HCT116 (cell line): ENCODE measurements around the gene ATF1. TPM values are rescaled to one million over a fixed set of nuclear protein-coding genes. Genes with fewer than 3 reads are reported as not detected.

Experiments used
- ATAC-seq: fragments of 200-7000 bp; cut with Tn5 transposase; 2 replicates; pipeline ENCODE4 v1.9.1; 2020; ENCODE audit warnings: mild to moderate bottlenecking, moderate library complexity
- BruUV-seq: library from RNA; stranded (reverse); fragments of 400-500 nt; replicated peaks from 2 replicates; lab custom pipeline; 2021; lab: Mats Ljungman, UMichigan
- CTCF ChIA-PET: fragments of 300-600 bp; sonication (Branson Sonifier 250); formaldehyde crosslinking; loops from one replicate; lab custom pipeline; 2021; ENCODE audit warnings: antibody characterized with exemption; lab: Charles Lee
- POLR2A ChIA-PET: fragments of 300-600, 350-600 bp; sonication (Branson Sonifier 250); formaldehyde crosslinking; loops from one replicate; lab custom pipeline; 2021; ENCODE audit warnings: antibody characterized with exemption; lab: Charles Lee
- RAD21 ChIA-PET, 2 experiments: fragments of 300-600 bp; sonication (Branson Sonifier 250); formaldehyde crosslinking; loops; one replicate each; lab custom pipeline; 2023; ENCODE audit warnings: low total read pairs in 2 of 2; ENCODE audit not compliant: uncharacterized antibody in 2 of 2, unreplicated experiment in 2 of 2, low non-redundant PET in 1 of 2; lab: Charles Lee
- DNase-seq: peaks from one replicate; pipeline ENCODE4 v3.0.0-alpha.2; 2010; ENCODE audit warnings: low read depth, low spot score
- H2AFZ ChIP-seq: fragments of 200-600 bp; shearing (Covaris generic), sonication (generic); 2 replicates; pipeline ENCODE4 v1.6.1; 2017; ENCODE audit warnings: low read depth, mixed run types, mixed read lengths, antibody characterized with exemption, low read length; ENCODE audit not compliant: poor library complexity, severe bottlenecking
- H3K27ac ChIP-seq: 2 replicates; pipeline ENCODE4 v1.5.1; 2012; ENCODE audit warnings: low read depth, low read length
- H3K27me3 ChIP-seq: fragments of 200-600 bp; sonication (generic); 2 replicates; pipeline ENCODE4 v1.6.1; 2016; ENCODE audit warnings: mixed run types, low read length, mixed read lengths; ENCODE audit not compliant: insufficient read depth
- H3K36me3 ChIP-seq, 2 experiments: fragments of 200-500 bp in 1 of 2; fragments of 200-600 bp in 1 of 2; sonication (Bioruptor generic) in 1 of 2; sonication (generic) in 1 of 2; 2 replicates each; pipeline versions ENCODE4 v1.5.1 to v1.6.1; 2014 to 2016; ENCODE audit warnings: low read length in 2 of 2, inconsistent platforms in 1 of 2, mixed read lengths in 1 of 2, mixed run types in 1 of 2; ENCODE audit not compliant: insufficient read depth in 2 of 2, control insufficient read depth in 1 of 2
- H3K4me1 ChIP-seq, 2 experiments: fragments of 200-600 bp in 1 of 2; sonication (generic) in 1 of 2; 2 replicates each; pipeline versions ENCODE4 v1.5.1 to v1.6.1; 2012 to 2017; ENCODE audit warnings: low read length in 2 of 2, inconsistent platforms in 1 of 2, mild to moderate bottlenecking in 1 of 2, mixed read lengths in 1 of 2, mixed run types in 1 of 2, moderate library complexity in 1 of 2; ENCODE audit not compliant: insufficient read depth in 2 of 2, control insufficient read depth in 1 of 2
- H3K4me2 ChIP-seq: fragments of 200-600 bp; sonication (generic); 2 replicates; pipeline ENCODE4 v1.6.1; 2017; ENCODE audit warnings: mixed run types, low read length, mixed read lengths
- H3K4me3 ChIP-seq, 2 experiments: fragments of 200-600 bp in 1 of 2; sonication (generic) in 1 of 2; replicated peaks in 1 of 2; 2 replicates each; pipeline ENCODE4 v1.5.1; 2011 to 2016; ENCODE audit warnings: low read length in 2 of 2, control low read depth in 1 of 2, low read depth in 1 of 2, mild to moderate bottlenecking in 1 of 2, mixed read lengths in 1 of 2, mixed run types in 1 of 2
- H3K79me2 ChIP-seq: fragments of 200-600 bp; sonication (generic); 2 replicates; pipeline ENCODE4 v1.6.1; 2017; ENCODE audit warnings: mild to moderate bottlenecking, mixed run types, low read length, moderate library complexity, mixed read lengths; ENCODE audit not compliant: insufficient read depth
- H3K9ac ChIP-seq: fragments of 200-600 bp; sonication (generic); 2 replicates; pipeline ENCODE4 v1.6.1; 2016; ENCODE audit warnings: low read length, mixed read lengths
- H3K9me2 ChIP-seq: fragments of 200-600 bp; sonication (generic), shearing (Covaris generic); 2 replicates; pipeline ENCODE4 v1.6.1; 2017; ENCODE audit warnings: mixed run types, mild to moderate bottlenecking, moderate library complexity; ENCODE audit not compliant: insufficient read depth
- H3K9me3 ChIP-seq, 2 experiments: fragments of 200-500 bp in 1 of 2; fragments of 200-600 bp in 1 of 2; sonication (Bioruptor generic) in 1 of 2; sonication (generic) in 1 of 2; 2 replicates each; pipeline ENCODE4 v1.6.1; 2014 to 2017; ENCODE audit warnings: low read length in 2 of 2, mixed read lengths in 2 of 2, inconsistent platforms in 1 of 2, low read depth in 1 of 2, mild to moderate bottlenecking in 1 of 2, mixed run types in 1 of 2, moderate library complexity in 1 of 2; ENCODE audit not compliant: control insufficient read depth in 1 of 2, insufficient read depth in 1 of 2
- H4K20me1 ChIP-seq: fragments of 200-600 bp; sonication (generic), shearing (Covaris generic); 2 replicates; pipeline ENCODE4 v1.6.1; 2017; ENCODE audit warnings: mixed run types, mild to moderate bottlenecking, moderate library complexity; ENCODE audit not compliant: insufficient read depth
- ATF3 ChIP-seq: IDR thresholded peaks from 2 replicates; pipeline ENCODE4 v1.6.1; 2012
- CBX3 ChIP-seq: IDR thresholded peaks from 2 replicates; pipeline ENCODE4 v1.6.1; 2012; ENCODE audit warnings: low read depth
- CEBPB ChIP-seq: IDR thresholded peaks from 2 replicates; pipeline ENCODE4 v1.6.1; 2012; ENCODE audit warnings: low read depth
- CTCF ChIP-seq, 3 experiments: fragments of 200-600 bp in 1 of 3; sonication (generic) in 1 of 3; IDR thresholded peaks in 2 of 3; conservative IDR thresholded peaks in 1 of 3; 2 replicates each; pipeline ENCODE4 v1.5.1; 2012 to 2017; ENCODE audit warnings: low read depth in 2 of 3, low read length in 2 of 3, antibody characterized with exemption in 1 of 3, borderline replicate concordance in 1 of 3, control low read depth in 1 of 3, mild to moderate bottlenecking in 1 of 3, mixed read lengths in 1 of 3, mixed run types in 1 of 3, moderate library complexity in 1 of 3; ENCODE audit not compliant: insufficient read depth in 1 of 3
- EGR1 ChIP-seq: IDR thresholded peaks from 2 replicates; pipeline ENCODE4 v1.6.1; 2012; ENCODE audit warnings: low read depth
- ELF1 ChIP-seq: IDR thresholded peaks from 2 replicates; pipeline ENCODE4 v1.6.1; 2012; ENCODE audit warnings: low read depth, borderline replicate concordance
- FOSL1 ChIP-seq: IDR thresholded peaks from 2 replicates; pipeline ENCODE4 v1.6.1; 2012; ENCODE audit warnings: low read depth
- JUND ChIP-seq: IDR thresholded peaks from 2 replicates; pipeline ENCODE4 v1.6.1; 2012
- POLR2AphosphoS5 ChIP-seq: IDR thresholded peaks from 2 replicates; pipeline ENCODE4 v1.6.1; 2011; ENCODE audit warnings: mild to moderate bottlenecking, low read depth, low read length, moderate library complexity
- RAD21 ChIP-seq: IDR thresholded peaks from 2 replicates; pipeline ENCODE4 v1.6.1; 2012; ENCODE audit warnings: low read depth, mild to moderate bottlenecking
- REST ChIP-seq: IDR thresholded peaks from 2 replicates; pipeline ENCODE4 v1.6.1; 2012; ENCODE audit warnings: low read depth
- SIN3A ChIP-seq: IDR thresholded peaks from 2 replicates; pipeline ENCODE4 v1.6.1; 2012; ENCODE audit warnings: low read depth
- SP1 ChIP-seq: IDR thresholded peaks from 2 replicates; pipeline ENCODE4 v1.6.1; 2012; ENCODE audit warnings: low read depth
- SRF ChIP-seq: IDR thresholded peaks from 2 replicates; pipeline ENCODE4 v1.6.1; 2012; ENCODE audit warnings: low read depth
- TCF7L2 ChIP-seq: IDR thresholded peaks from 2 replicates; pipeline ENCODE4 v1.7.0; 2011; ENCODE audit warnings: borderline replicate concordance, inconsistent platforms; ENCODE audit not compliant: insufficient read depth, insufficient read length; ENCODE audit errors: extremely low read depth
- YY1 ChIP-seq: IDR thresholded peaks from 2 replicates; pipeline ENCODE4 v1.6.1; 2011; ENCODE audit warnings: low read length, low read depth, moderate library complexity, mild to moderate bottlenecking; ENCODE audit not compliant: insufficient replicate concordance; ENCODE audit errors: extremely low read depth
- ZFX ChIP-seq: fragments of 450-650 bp; IDR thresholded peaks from 2 replicates; pipeline ENCODE4 v1.6.1; 2017
- ZNF274 ChIP-seq: fragments of 200-500 bp; sonication (Bioruptor generic); IDR thresholded peaks from 2 replicates; pipeline ENCODE4 v1.6.1; 2014; ENCODE audit warnings: mild to moderate bottlenecking, low read depth, low read length, inconsistent platforms
- intact Hi-C: fragments of 100-400 bp; cut with micrococcal nuclease; formaldehyde crosslinking; loops from 2 replicates; pipeline ENCODE4 v1.10.0; 2022
- total RNA-seq: library from RNA; stranded (reverse); gene quantifications from one replicate; pipeline ENCODE4 v1.2.1, GENCODE V29; 2021; ENCODE audit not compliant: unreplicated experiment
- TF ChIP-seq, protein P1 (sequence below): IDR thresholded peaks from 2 replicates; pipeline ENCODE4 v1.6.1; 2011; ENCODE audit warnings: mild to moderate bottlenecking, low read length, moderate library complexity; ENCODE audit not compliant: insufficient replicate concordance; ENCODE audit errors: extremely low read depth
- TF ChIP-seq, protein P2 (sequence below): IDR thresholded peaks from 2 replicates; pipeline ENCODE4 v1.6.1; 2012

Gene ATF1
- total RNA-seq, 1 experiment from 2014 or later, result 48.8 TPM

GRCh38 chr12:50828121-50828520, 64.2 kb downstream of the ATF1 start:
- no TSS peak for BruUV-seq

More at GRCh38 chr12:50828121-50828520, 64.2 kb downstream of the ATF1 start:
- H3K36me3 ChIP-seq, result no peaks in the 10 kb centered on the region
- H3K79me2 ChIP-seq, result no peaks in the 10 kb centered on the region
- H3K9ac ChIP-seq, result no peak overlapping the region
- no peak for DNase-seq
- intact Hi-C loops, result no loop called here
- POLR2A ChIA-PET, result no interaction called here
- no peak overlapping the region for H3K4me2 ChIP-seq
- CTCF ChIA-PET, result interaction anchor here (3.6 kb wide), 1 partner anchor 200 kb away, joined by 19 read pairs; no protein-coding TSS in a partner anchor
- no peak overlapping the region for H3K4me3 ChIP-seq
- ATAC-seq, result no peak
- no peaks in the 10 kb centered on the region for H3K27me3 ChIP-seq
- no peaks in the 10 kb centered on the region for H3K9me2 ChIP-seq
- no peaks in the 10 kb centered on the region for H4K20me1 ChIP-seq
- H3K27ac ChIP-seq, result no peak overlapping the region
- TF ChIP-seq TCF7L2 (no peak), SIN3A (no peak), ZNF274 (no peak), CEBPB (no peak), ELF1 (no peak), ZFX (no peak), RAD21 (no peak), FOSL1 (no peak), CTCF (IDR thresholded peaks at IDR 0.05 in 2 of 3, conservative IDR thresholded peaks at IDR 0.05 in 1 of 3; ENCODE audit: borderline replicate concordance in 1 of 3, insufficient read depth in 1 of 3, low read depth in 2 of 3, low read length in 2 of 3) (no peak), YY1 (no peak), CBX3 (no peak), ATF3 (no peak), POLR2AphosphoS5 (no peak), SRF (no peak), EGR1 (no peak), SP1 (no peak), REST (no peak), JUND (no peak)
- TF ChIP-seq, protein P1, sequence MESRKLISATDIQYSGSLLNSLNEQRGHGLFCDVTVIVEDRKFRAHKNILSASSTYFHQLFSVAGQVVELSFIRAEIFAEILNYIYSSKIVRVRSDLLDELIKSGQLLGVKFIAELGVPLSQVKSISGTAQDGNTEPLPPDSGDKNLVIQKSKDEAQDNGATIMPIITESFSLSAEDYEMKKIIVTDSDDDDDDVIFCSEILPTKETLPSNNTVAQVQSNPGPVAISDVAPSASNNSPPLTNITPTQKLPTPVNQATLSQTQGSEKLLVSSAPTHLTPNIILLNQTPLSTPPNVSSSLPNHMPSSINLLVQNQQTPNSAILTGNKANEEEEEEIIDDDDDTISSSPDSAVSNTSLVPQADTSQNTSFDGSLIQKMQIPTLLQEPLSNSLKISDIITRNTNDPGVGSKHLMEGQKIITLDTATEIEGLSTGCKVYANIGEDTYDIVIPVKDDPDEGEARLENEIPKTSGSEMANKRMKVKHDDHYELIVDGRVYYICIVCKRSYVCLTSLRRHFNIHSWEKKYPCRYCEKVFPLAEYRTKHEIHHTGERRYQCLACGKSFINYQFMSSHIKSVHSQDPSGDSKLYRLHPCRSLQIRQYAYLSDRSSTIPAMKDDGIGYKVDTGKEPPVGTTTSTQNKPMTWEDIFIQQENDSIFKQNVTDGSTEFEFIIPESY, result no peak
- TF ChIP-seq, protein P2, sequence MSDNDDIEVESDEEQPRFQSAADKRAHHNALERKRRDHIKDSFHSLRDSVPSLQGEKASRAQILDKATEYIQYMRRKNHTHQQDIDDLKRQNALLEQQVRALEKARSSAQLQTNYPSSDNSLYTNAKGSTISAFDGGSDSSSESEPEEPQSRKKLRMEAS, result no peak
- RAD21 ChIA-PET, result no interaction called here
- H3K9me3 ChIP-seq, result no peaks in the 10 kb centered on the region; a peak in 1 of 4 replicates
- H2AFZ ChIP-seq, result no peak overlapping the region
- peaks cover 0 to 4% of the 10 kb centered on the region in 2 experiments; a peak in 1 of 4 replicates for H3K4me1 ChIP-seq
